ENCODE data around the gene LRRN4. TPM values are rescaled to one million over a fixed set of nuclear protein-coding genes. Genes with fewer than 3 reads are reported as not detected.

Gene LRRN4
- total and polyA plus RNA-seq, 2 of the 8 experiments (the other 6 are each of a cell fraction or from before 2014, with no cell fraction given), result 0.21 to 0.89 TPM

DNA sequence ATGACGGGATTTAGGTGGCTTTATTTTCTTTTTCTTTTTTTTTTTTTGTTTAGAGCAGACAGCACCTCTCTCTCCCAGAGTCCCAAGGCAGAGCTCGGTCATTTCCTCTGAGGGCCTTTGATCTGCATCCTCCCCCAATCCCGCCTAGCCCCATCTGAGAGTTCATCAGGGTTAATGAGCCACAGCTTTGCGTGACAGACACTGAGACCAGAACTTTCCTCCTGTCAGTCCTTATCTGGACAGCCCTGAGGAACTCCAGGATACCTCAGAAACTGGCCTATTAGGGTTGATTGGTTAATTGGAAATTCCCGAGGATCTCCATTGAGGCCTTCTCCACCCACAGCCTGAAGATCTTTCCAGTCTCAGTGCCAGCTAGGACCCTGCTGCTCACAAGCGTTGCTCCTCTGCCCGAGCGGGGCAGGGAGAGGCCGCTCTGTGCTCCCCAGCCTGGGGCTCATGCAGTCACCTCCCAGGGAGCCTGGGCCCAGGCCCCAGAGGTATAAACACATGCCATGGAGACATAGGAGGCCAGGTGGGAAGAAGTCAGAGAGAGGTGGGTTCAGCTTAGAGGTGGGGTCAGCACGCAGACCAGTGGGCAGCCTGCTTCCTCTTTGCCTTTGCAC, 1.4 kb upstream of the LRRN4 start:
- CTCF ChIA-PET (ENCODE audit: partially characterized antibody), result interaction anchor here (0.5 to 1.9 kb wide), 3 partner anchors 10 to 1984 kb away, joined by 3 to 4 read pairs (median 4); no protein-coding TSS in a partner anchor
- no peaks in the 10 kb centered on the region for H3K79me2 ChIP-seq (ENCODE audit: control insufficient read depth in 1 of 2, insufficient read depth in 2 of 2, low read length in 2 of 2)
- H2AK5ac ChIP-seq (ENCODE audit: low read depth, low read length), result no peak overlapping the region
- H3K4ac ChIP-seq (replicated peaks; ENCODE audit: insufficient read length, low read depth, low read length), result no peak overlapping the region
- WGBS, 2 experiments (ENCODE audit: extremely low coverage in 1 of 2, insufficient coverage in 1 of 2, insufficient read length in 1 of 2, insufficient replicate concordance in 2 of 2, low coverage in 1 of 2, low lambda C conversion rate in 2 of 2, missing lambda C conversion rate in 1 of 2), result 91% methylated on average over 10 of the region's 10 CpGs; no CpG with 5 or more reads in 1 of the 2 experiments
- H3K4me3 ChIP-seq (ENCODE audit: extremely low read depth in 1 of 4, insufficient read depth in 2 of 4, low read depth in 3 of 4, low read length in 4 of 4), result no peak overlapping the region
- H3K14ac ChIP-seq (ENCODE audit: insufficient read length), result no peak overlapping the region
- H3K23me2 ChIP-seq (ENCODE audit: low read depth, low read length), result peaks cover 8% of the 10 kb centered on the region; the same call in 1 of the 2 replicates
- H3K18ac ChIP-seq (ENCODE audit: extremely low read depth, low read length), result no peak overlapping the region
- H2BK20ac ChIP-seq (ENCODE audit: low read length), result no peak overlapping the region
- H3K4me2 ChIP-seq (ENCODE audit: insufficient read depth in 1 of 2, low read depth in 2 of 2, low read length in 2 of 2), result no peak overlapping the region
- H3K23ac ChIP-seq (ENCODE audit: insufficient read length), result no peak overlapping the region
- H3K9me3 ChIP-seq (ENCODE audit: insufficient read depth in 2 of 2, low read depth in 1 of 2, low read length in 1 of 2), result no peaks in the 10 kb centered on the region
- H3K36me3 ChIP-seq (ENCODE audit: control insufficient read depth in 2 of 4, insufficient read depth in 4 of 4, low read length in 3 of 4), result no peaks in the 10 kb centered on the region
- H3K27ac ChIP-seq (ENCODE audit: low read depth, low read length), result no peak overlapping the region
- H3K27me3 ChIP-seq (replicated peaks in 1 of 4; ENCODE audit: control insufficient read depth in 3 of 4, extremely low read depth in 1 of 4, insufficient read depth in 3 of 4, low read length in 3 of 4), result peaks cover 31 to 44% (median 39%) of the 10 kb centered on the region in 4 experiments
- no peak overlapping the region for H2AFZ ChIP-seq (ENCODE audit: low read length)
- no peak overlapping the region for H2BK5ac ChIP-seq (ENCODE audit: low read depth, low read length)
- H4K5ac ChIP-seq (ENCODE audit: insufficient read length, low read depth, low read length), result no peak overlapping the region
- DNase-seq (ENCODE audit: low read depth in 1 of 2, low spot score in 2 of 2), result no peak
- H4K91ac ChIP-seq (replicated peaks; ENCODE audit: insufficient read length, low read length), result no peak overlapping the region
- no peaks in the 10 kb centered on the region for H3K79me1 ChIP-seq (ENCODE audit: low read depth, low read length)
- FAIRE-seq, result no peak
- no peak for TF ChIP-seq POLR2AphosphoS5 (IDR thresholded peaks at IDR 0.05; ENCODE audit: low read depth, low read length)
- no peak for TF ChIP-seq CREB1 (IDR thresholded peaks at IDR 0.05)
- no peak for TF ChIP-seq NRF1 (IDR thresholded peaks at IDR 0.05; ENCODE audit: low read depth, low read length)
- TF ChIP-seq, protein P1, sequence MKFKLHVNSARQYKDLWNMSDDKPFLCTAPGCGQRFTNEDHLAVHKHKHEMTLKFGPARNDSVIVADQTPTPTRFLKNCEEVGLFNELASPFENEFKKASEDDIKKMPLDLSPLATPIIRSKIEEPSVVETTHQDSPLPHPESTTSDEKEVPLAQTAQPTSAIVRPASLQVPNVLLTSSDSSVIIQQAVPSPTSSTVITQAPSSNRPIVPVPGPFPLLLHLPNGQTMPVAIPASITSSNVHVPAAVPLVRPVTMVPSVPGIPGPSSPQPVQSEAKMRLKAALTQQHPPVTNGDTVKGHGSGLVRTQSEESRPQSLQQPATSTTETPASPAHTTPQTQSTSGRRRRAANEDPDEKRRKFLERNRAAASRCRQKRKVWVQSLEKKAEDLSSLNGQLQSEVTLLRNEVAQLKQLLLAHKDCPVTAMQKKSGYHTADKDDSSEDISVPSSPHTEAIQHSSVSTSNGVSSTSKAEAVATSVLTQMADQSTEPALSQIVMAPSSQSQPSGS (IDR thresholded peaks at IDR 0.05; ENCODE audit: low read length), result no peak
- TF ChIP-seq CBX8 (IDR thresholded peaks at IDR 0.05; ENCODE audit: borderline replicate concordance, low read depth, low read length), result no peak
- H4K20me1 ChIP-seq (replicated peaks in 1 of 2; ENCODE audit: control insufficient read depth in 1 of 2, insufficient read depth in 2 of 2, low read length in 2 of 2), result no peaks in the 10 kb centered on the region
- H2BK15ac ChIP-seq (ENCODE audit: low read length), result 0 out of 2 replicates have a peak overlapping the region, but pooled peaks have one; percentile 65
- POLR2A ChIA-PET (ENCODE audit: partially characterized antibody), result interaction anchor here (1.0 to 1.6 kb wide), 3 partner anchors 11 to 30 kb away, joined by 3 to 6 read pairs (median 4); no protein-coding TSS in a partner anchor
- no peak overlapping the region for H3K9ac ChIP-seq (replicated peaks in 1 of 4; ENCODE audit: extremely low read depth in 1 of 4, low read depth in 3 of 4, low read length in 3 of 4)
- H2BK12ac ChIP-seq (ENCODE audit: low read depth, low read length), result no peak overlapping the region
- H3K56ac ChIP-seq (replicated peaks; ENCODE audit: insufficient read length, low read depth, low read length), result no peak overlapping the region
- peaks cover 0 to 15% (median 5%) of the 10 kb centered on the region in 4 experiments; a peak in 5 of 7 replicates for H3K4me1 ChIP-seq (replicated peaks in 1 of 4; ENCODE audit: control insufficient read depth in 3 of 4, insufficient read depth in 4 of 4, low read length in 3 of 4)
- no peak overlapping the region for H2BK120ac ChIP-seq (replicated peaks; ENCODE audit: low read depth, low read length)
- no peak overlapping the region for H4K8ac ChIP-seq (ENCODE audit: extremely low read depth, insufficient read depth, low read length)

Measured in H1 (cell line).